WTC11 (cell line): Measurements from ENCODE around the gene AFF3. TPM values are rescaled to one million over a fixed set of nuclear protein-coding genes. Genes with fewer than 3 reads are reported as not detected.

Experiments
- ATAC-seq: fragments of 200-7000 bp; cut with Tn5 transposase; 2 replicates; pipeline ENCODE4 v1.10.0; 2021; ENCODE audit warnings: mild to moderate bottlenecking, moderate library complexity
- CTCF ChIA-PET: fragments of 300-600 bp; sonication (Branson Sonifier 250); formaldehyde crosslinking; loops from one replicate; lab custom pipeline; 2021; ENCODE audit warnings: antibody characterized with exemption; lab: Charles Lee
- POLR2A ChIA-PET: fragments of 350-600 bp; sonication (Branson Sonifier 250); formaldehyde crosslinking; loops from one replicate; lab custom pipeline; 2021; ENCODE audit warnings: antibody characterized with exemption; lab: Charles Lee
- DNase-seq: peaks from one replicate; pipeline ENCODE4 v3.0.0; 2021; ENCODE audit warnings: low spot score
- H3K27ac Mint-ChIP-seq: 2 replicates; pipeline ENCODE4 v1.8.0; 2021; ENCODE audit warnings: mixed read lengths
- H3K27me3 Mint-ChIP-seq: 2 replicates; pipeline ENCODE4 v1.8.0; 2021; ENCODE audit warnings: low read depth, mild to moderate bottlenecking, moderate library complexity, mixed read lengths
- H3K36me3 Mint-ChIP-seq: 2 replicates; pipeline ENCODE4 v1.8.0; 2021; ENCODE audit warnings: mixed read lengths
- H3K4me1 Mint-ChIP-seq: 2 replicates; pipeline ENCODE4 v1.8.0; 2022; ENCODE audit warnings: mixed read lengths
- H3K4me3 Mint-ChIP-seq: 2 replicates; pipeline ENCODE4 v1.8.0; 2021; ENCODE audit warnings: mild to moderate bottlenecking, moderate library complexity, mixed read lengths
- H3K9me3 Mint-ChIP-seq: 2 replicates; pipeline ENCODE4 v1.8.0; 2021; ENCODE audit warnings: mixed read lengths
- ARID4B ChIP-seq: sonication (generic); formaldehyde crosslinking; IDR thresholded peaks from 2 replicates; pipeline ENCODE4 v1.8.0; 2023; ENCODE audit warnings: missing genetic modification reagents, mild to moderate bottlenecking, borderline replicate concordance
- CDX4 ChIP-seq: fragments of 250-450 bp; sonication (Bioruptor Pico); IDR thresholded peaks from 2 replicates; pipeline ENCODE4 v1.9.0; 2021; ENCODE audit warnings: moderate library complexity, mild to moderate bottlenecking, inconsistent platforms, borderline replicate concordance
- GABPB1 ChIP-seq: sonication (generic); formaldehyde crosslinking; IDR thresholded peaks from 2 replicates; pipeline ENCODE4 v1.8.1; 2023; ENCODE audit warnings: mild to moderate bottlenecking, missing genetic modification reagents
- GTF2I ChIP-seq: fragments of 250-450 bp; sonication (Bioruptor Pico); conservative IDR thresholded peaks from 2 replicates; pipeline ENCODE4 v1.4.0; 2021; ENCODE audit warnings: mild to moderate bottlenecking
- MXD4 ChIP-seq: fragments of 250-450 bp; sonication (Bioruptor Pico); IDR thresholded peaks from 2 replicates; pipeline ENCODE4 v1.8.0; 2021; ENCODE audit warnings: mild to moderate bottlenecking, moderate library complexity, borderline replicate concordance
- NFE2L1 ChIP-seq: sonication (generic); formaldehyde crosslinking; IDR thresholded peaks from 2 replicates; pipeline ENCODE4 v1.8.1; 2023; ENCODE audit warnings: missing genetic modification reagents
- NR3C1 ChIP-seq: sonication (generic); formaldehyde crosslinking; conservative IDR thresholded peaks from 2 replicates; pipeline ENCODE4 v1.8.1; 2023; ENCODE audit warnings: low read depth, mild to moderate bottlenecking, missing genetic modification reagents
- PREB ChIP-seq: sonication (generic); formaldehyde crosslinking; IDR thresholded peaks from 2 replicates; pipeline ENCODE4 v1.8.1; 2022; ENCODE audit warnings: mild to moderate bottlenecking, missing genetic modification reagents, moderate library complexity, borderline replicate concordance
- SP1 ChIP-seq: sonication (generic); formaldehyde crosslinking; conservative IDR thresholded peaks from 2 replicates; pipeline ENCODE4 v1.8.1; 2022; ENCODE audit warnings: missing genetic modification reagents
- TCF7 ChIP-seq: sonication (generic); formaldehyde crosslinking; IDR thresholded peaks from 2 replicates; pipeline ENCODE4 v1.8.0; 2022; ENCODE audit warnings: mild to moderate bottlenecking, low read depth, missing genetic modification reagents, moderate library complexity
- ZNF512 ChIP-seq: sonication (generic); formaldehyde crosslinking; IDR thresholded peaks from 2 replicates; pipeline ENCODE4 v1.8.1; 2022; ENCODE audit warnings: missing genetic modification reagents, borderline replicate concordance
- total RNA-seq: library from RNA; stranded (reverse); gene quantifications from 3 replicates; pipeline ENCODE4 v1.2.3, GENCODE V29; 2021
- TF ChIP-seq, protein P1 (sequence below): sonication (generic); formaldehyde crosslinking; IDR thresholded peaks from 2 replicates; pipeline ENCODE4 v1.8.0; 2022; ENCODE audit warnings: missing genetic modification reagents
- TF ChIP-seq, protein P2 (sequence below): sonication (generic); formaldehyde crosslinking; IDR thresholded peaks from 2 replicates; pipeline ENCODE4 v1.8.1; 2023; ENCODE audit warnings: mild to moderate bottlenecking, missing genetic modification reagents, borderline replicate concordance
- TF ChIP-seq, protein P3 (sequence below): fragments of 200-600 bp; IDR thresholded peaks from 2 replicates; pipeline ENCODE4 v1.8.0; 2022; ENCODE audit warnings: antibody characterized with exemption
- TF ChIP-seq, protein P4 (sequence below): sonication (generic); formaldehyde crosslinking; IDR thresholded peaks from 2 replicates; pipeline ENCODE4 v1.8.0; 2022; ENCODE audit warnings: mild to moderate bottlenecking, missing genetic modification reagents

The AFF3 gene
- total RNA-seq, 1 experiment from 2014 or later = 1.2 TPM

DNA sequence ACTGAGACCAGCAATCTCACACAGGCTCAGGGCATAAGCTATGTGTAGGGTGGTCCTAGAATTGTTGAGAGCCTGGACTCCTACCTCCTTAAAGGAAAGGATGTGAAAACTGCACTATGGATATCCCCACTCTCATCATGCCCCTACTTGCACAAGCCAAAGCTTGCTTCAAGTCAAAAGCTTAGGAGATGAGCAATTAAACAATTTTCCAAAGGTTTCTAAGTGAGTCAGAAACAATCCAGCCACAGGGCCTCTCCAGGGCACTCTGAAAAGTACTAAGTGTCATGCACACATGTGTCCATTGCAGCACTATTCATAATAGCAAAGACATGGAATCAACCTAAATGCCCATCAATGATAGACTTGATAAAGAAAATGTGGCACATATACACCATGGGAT, 215.4 kb downstream of the AFF3 start (continued):
- TF ChIP-seq, protein P1, sequence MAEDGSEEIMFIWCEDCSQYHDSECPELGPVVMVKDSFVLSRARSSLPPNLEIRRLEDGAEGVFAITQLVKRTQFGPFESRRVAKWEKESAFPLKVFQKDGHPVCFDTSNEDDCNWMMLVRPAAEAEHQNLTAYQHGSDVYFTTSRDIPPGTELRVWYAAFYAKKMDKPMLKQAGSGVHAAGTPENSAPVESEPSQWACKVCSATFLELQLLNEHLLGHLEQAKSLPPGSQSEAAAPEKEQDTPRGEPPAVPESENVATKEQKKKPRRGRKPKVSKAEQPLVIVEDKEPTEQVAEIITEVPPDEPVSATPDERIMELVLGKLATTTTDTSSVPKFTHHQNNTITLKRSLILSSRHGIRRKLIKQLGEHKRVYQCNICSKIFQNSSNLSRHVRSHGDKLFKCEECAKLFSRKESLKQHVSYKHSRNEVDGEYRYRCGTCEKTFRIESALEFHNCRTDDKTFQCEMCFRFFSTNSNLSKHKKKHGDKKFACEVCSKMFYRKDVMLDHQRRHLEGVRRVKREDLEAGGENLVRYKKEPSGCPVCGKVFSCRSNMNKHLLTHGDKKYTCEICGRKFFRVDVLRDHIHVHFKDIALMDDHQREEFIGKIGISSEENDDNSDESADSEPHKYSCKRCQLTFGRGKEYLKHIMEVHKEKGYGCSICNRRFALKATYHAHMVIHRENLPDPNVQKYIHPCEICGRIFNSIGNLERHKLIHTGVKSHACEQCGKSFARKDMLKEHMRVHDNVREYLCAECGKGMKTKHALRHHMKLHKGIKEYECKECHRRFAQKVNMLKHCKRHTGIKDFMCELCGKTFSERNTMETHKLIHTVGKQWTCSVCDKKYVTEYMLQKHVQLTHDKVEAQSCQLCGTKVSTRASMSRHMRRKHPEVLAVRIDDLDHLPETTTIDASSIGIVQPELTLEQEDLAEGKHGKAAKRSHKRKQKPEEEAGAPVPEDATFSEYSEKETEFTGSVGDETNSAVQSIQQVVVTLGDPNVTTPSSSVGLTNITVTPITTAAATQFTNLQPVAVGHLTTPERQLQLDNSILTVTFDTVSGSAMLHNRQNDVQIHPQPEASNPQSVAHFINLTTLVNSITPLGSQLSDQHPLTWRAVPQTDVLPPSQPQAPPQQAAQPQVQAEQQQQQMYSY (CRISPR knock-in tag) = no peak
- TF ChIP-seq CDX4 (CRISPR knock-in tag) = no peak
- no peak for TF ChIP-seq NFE2L1 (CRISPR knock-in tag)
- TF ChIP-seq ARID4B (CRISPR knock-in tag) = no peak
- TF ChIP-seq GTF2I (CRISPR knock-in tag) = no peak
- TF ChIP-seq, protein P2, sequence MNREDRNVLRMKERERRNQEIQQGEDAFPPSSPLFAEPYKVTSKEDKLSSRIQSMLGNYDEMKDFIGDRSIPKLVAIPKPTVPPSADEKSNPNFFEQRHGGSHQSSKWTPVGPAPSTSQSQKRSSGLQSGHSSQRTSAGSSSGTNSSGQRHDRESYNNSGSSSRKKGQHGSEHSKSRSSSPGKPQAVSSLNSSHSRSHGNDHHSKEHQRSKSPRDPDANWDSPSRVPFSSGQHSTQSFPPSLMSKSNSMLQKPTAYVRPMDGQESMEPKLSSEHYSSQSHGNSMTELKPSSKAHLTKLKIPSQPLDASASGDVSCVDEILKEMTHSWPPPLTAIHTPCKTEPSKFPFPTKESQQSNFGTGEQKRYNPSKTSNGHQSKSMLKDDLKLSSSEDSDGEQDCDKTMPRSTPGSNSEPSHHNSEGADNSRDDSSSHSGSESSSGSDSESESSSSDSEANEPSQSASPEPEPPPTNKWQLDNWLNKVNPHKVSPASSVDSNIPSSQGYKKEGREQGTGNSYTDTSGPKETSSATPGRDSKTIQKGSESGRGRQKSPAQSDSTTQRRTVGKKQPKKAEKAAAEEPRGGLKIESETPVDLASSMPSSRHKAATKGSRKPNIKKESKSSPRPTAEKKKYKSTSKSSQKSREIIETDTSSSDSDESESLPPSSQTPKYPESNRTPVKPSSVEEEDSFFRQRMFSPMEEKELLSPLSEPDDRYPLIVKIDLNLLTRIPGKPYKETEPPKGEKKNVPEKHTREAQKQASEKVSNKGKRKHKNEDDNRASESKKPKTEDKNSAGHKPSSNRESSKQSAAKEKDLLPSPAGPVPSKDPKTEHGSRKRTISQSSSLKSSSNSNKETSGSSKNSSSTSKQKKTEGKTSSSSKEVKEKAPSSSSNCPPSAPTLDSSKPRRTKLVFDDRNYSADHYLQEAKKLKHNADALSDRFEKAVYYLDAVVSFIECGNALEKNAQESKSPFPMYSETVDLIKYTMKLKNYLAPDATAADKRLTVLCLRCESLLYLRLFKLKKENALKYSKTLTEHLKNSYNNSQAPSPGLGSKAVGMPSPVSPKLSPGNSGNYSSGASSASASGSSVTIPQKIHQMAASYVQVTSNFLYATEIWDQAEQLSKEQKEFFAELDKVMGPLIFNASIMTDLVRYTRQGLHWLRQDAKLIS (CRISPR knock-in tag) = no peak

DNA sequence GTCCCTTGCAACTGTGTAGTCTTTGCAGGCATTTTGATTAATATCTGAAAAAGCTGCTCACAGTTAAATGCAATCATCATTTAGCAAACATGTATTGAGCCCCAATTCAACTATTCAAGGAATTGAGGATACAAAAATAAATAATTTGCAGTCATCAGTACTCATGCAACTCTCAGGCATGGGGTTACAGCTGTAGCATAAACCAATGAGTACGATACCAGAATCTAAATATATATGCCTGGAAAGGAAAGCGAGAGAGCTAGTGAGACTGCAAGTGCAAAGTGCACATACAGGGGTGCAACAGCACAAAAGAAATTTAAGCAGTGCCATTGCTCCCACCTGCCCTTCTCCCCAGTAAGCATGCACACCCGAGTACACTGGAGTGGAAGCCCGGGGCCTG, 216.4 kb downstream of the AFF3 start:
- no peaks in the 10 kb centered on the region; the same call in 1 of the 2 replicates for H3K36me3 Mint-ChIP-seq
- POLR2A ChIA-PET = no interaction called here
- H3K9me3 Mint-ChIP-seq = peaks cover 22% of the 10 kb centered on the region
- no peak overlapping the region for H3K27ac Mint-ChIP-seq
- H3K4me1 Mint-ChIP-seq = no peaks in the 10 kb centered on the region
- CTCF ChIA-PET = no interaction called here
- no peak for ATAC-seq
- peaks cover 4% of the 10 kb centered on the region; the same call in 1 of the 2 replicates for H3K27me3 Mint-ChIP-seq
- no peak for DNase-seq
- no peak overlapping the region for H3K4me3 Mint-ChIP-seq
- TF ChIP-seq SP1 (no peak), ZNF512 (no peak), NR3C1 (CRISPR knock-in tag) (no peak), GABPB1 (CRISPR knock-in tag) (no peak), TCF7 (no peak), MXD4 (CRISPR knock-in tag) (no peak), PREB (CRISPR knock-in tag) (no peak)
- TF ChIP-seq, protein P3, sequence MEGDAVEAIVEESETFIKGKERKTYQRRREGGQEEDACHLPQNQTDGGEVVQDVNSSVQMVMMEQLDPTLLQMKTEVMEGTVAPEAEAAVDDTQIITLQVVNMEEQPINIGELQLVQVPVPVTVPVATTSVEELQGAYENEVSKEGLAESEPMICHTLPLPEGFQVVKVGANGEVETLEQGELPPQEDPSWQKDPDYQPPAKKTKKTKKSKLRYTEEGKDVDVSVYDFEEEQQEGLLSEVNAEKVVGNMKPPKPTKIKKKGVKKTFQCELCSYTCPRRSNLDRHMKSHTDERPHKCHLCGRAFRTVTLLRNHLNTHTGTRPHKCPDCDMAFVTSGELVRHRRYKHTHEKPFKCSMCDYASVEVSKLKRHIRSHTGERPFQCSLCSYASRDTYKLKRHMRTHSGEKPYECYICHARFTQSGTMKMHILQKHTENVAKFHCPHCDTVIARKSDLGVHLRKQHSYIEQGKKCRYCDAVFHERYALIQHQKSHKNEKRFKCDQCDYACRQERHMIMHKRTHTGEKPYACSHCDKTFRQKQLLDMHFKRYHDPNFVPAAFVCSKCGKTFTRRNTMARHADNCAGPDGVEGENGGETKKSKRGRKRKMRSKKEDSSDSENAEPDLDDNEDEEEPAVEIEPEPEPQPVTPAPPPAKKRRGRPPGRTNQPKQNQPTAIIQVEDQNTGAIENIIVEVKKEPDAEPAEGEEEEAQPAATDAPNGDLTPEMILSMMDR = no peak
- TF ChIP-seq, protein P4, sequence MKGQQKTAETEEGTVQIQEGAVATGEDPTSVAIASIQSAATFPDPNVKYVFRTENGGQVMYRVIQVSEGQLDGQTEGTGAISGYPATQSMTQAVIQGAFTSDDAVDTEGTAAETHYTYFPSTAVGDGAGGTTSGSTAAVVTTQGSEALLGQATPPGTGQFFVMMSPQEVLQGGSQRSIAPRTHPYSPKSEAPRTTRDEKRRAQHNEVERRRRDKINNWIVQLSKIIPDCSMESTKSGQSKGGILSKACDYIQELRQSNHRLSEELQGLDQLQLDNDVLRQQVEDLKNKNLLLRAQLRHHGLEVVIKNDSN (CRISPR knock-in tag) = no peak
